LNCAP (cell line): Measurements from ENCODE around the gene MRRF.

Experiments used
- CTCF ChIP-seq: fragments of 450-650 bp; IDR thresholded peaks from 2 replicates; pipeline ENCODE4 v1.5.1; 2017; ENCODE audit warnings: mild to moderate bottlenecking

Gene MRRF

DNA sequence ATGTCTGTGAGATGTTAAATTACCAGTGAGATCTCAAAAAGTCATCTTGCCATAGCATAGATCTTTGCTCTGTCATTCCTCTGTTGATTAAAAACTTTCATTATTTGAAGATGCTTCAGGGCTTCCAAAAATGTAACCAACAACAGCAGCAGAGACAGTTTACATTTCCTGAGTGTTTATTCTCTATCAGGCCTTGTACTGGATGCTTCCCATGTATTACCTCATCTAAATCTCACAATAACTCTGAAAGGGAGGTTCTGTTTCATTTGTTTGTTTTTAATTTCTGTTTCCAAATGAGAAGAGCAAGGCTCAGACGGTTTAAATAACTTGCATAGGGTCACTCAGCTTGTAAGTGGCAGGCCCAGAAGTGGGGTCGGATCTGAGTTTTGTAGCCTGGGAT lies 45.2 kb downstream of the MRRF start:
- TF ChIP-seq CTCF, result no peak

GRCh38 chr9:122314165-122314564 lies 49.5 kb downstream of the MRRF start:
- TF ChIP-seq CTCF, result no peak

GRCh38 chr9:122315534-122315933 lies 50.9 kb downstream of the MRRF start:
- no peak for TF ChIP-seq CTCF

GRCh38 chr9:122318284-122318683 lies 53.6 kb downstream of the MRRF start:
- no peak for TF ChIP-seq CTCF

GRCh38 chr9:122320413-122320881 lies 55.8 kb downstream of the MRRF start:
- TF ChIP-seq CTCF, result no peak

GRCh38 chr9:122322553-122322952 lies 57.9 kb downstream of the MRRF start:
- TF ChIP-seq CTCF, result no peak

DNA sequence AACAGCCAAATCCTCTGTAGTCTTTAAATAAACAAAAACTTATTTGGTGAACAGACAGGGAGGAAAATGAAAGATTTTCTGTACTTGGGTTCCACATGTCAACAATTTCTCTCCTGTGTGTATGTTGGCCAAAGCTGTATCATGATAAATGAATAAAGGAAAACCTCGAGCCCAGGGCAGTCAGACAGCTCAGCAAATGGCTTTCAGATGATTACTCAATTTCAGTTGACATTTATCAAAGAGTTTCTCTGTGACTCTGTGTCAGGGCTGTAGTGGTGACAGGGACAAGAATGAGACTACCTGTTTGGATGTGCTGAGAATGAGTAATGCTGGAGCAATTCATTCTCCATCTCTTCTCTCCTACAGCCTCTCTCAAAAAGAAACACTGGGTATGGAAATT lies 60.4 kb downstream of the MRRF start:
- TF ChIP-seq CTCF, result no peak

GRCh38 chr9:122327175-122327574 lies 62.5 kb downstream of the MRRF start:
- TF ChIP-seq CTCF, result no peak
